PC-9 (cell line): Measurements from ENCODE around the gene ACVR1.

Experiments used
- CTCF ChIP-seq: fragments of 200-600 bp; sonication (generic); conservative IDR thresholded peaks from 2 replicates; pipeline ENCODE4 v1.6.1; 2017; ENCODE audit warnings: mixed run types, antibody characterized with exemption, mild to moderate bottlenecking, moderate library complexity
- EZH2 ChIP-seq: fragments of 200-600 bp; sonication (generic); IDR thresholded peaks from 2 replicates; pipeline ENCODE4 v1.8.0; 2017; ENCODE audit warnings: antibody characterized with exemption, low read depth

- TF ChIP-seq CTCF (no peak), EZH2 (no peak)
Observed at GRCh38 chr2:157785200-157785599, 90.9 kb downstream of the ACVR1 start.
